Dermis microvascular lymphatic vessel endothelial cell (primary cell): ENCODE data around the gene KIRREL3. TPM values are rescaled to one million over a fixed set of nuclear protein-coding genes. Genes with fewer than 3 reads are reported as not detected.

Experiments
- DNase-seq, 2 donors: peaks; one replicate each; pipeline versions ENCODE4 v3.0.0 to v3.0.0-alpha.2; 2010; ENCODE audit warnings: low read depth in 2 of 2
- total RNA-seq: library from RNA; depleted of rRNA; stranded (reverse); fragments of >200 nt; gene quantifications from 2 replicates; pipeline ENCODE4 v1.2.1, GENCODE V29; 2014

KIRREL3 gene
- total RNA-seq, 1 donor from 2014 or later, result not detected

DNA sequence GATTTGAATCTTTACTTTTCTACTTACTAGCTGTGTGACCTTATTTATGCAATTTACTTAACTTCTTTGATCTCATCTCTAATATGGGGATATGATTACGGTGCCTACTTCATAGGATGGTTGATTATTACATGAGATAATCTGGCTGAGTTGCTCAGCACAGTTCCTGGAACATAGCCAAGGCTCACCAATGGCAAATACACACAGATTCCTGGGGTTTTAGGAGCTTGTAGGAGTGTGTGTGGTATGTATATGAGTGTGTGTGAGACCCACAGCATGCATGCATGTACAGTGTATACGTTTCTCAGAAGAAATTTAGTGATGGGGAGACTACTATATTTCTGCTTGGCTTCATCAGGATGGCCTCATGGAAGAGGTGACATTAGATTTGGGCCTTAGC, 256.9 kb downstream of the KIRREL3 start:
- DNase-seq, result no peak

DNA sequence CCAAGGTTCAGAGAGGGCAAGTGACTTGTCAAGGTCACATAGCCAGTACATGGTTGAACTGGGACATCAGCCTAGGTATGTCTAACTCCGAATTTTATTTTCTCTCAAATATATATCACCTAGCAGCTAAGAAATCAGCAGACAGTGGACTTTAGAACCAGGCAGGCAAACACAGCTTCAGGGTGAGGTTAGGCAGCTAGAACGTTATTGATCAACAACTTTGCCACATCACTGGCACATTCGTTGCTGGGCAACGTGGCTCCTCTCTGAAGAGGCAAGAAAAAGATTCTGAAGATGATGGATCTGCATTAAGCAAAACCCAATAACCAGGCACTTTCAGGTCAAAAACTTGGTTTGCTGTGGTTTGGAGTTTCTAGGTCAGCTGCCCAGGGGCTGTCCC, 258.0 kb downstream of the KIRREL3 start:
- no peak for DNase-seq

DNA sequence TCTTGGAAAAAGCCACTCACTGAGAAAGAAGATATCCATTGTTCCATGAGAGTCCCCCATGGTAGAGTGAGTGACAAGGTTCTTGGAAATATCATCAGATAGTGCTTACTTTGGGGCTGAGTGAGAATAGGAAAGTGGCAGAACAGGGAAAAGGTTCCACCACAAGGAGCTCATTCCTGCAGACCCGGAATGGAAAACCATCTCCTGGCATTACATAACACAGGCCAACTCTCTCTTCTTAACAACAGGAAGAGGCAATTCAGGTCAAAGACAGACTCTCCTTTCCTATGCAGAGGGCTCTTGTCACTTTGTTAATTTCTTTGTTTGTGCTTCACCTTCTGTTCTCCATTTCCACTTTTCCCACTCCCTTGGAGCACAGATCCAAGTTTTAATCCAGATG, 259.7 kb downstream of the KIRREL3 start:
- no peak for DNase-seq

DNA sequence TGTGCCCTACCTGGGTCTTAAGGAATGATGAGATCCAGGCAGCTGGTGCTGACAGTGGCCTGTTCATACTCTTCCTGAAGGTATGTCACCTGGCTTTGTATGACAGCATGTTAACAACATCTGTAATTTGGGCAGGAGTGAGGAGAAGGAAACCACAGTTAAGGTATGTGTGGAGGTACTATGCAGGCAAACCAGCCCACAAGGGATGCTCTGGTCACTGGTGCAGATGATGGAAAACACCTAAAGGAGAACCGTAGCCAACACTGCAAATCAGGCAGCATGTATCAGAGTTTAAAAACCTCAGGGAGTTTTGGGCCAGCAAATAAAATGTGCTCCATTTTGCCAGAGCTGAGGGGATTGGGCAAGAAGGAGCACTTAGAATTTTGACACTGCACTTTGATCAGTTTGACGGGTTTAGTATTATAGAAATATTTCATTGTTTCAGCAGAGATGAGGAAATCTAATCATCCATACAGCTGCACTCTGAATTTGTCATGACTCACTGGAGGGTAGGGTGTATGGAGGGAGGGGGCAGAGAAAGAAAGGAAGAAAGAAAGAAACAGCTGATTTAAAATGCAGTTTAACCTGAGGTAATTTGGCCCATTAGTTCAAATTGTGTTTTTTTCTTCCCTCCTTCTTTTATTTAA, 260.9 kb downstream of the KIRREL3 start:
- no peak for DNase-seq

DNA sequence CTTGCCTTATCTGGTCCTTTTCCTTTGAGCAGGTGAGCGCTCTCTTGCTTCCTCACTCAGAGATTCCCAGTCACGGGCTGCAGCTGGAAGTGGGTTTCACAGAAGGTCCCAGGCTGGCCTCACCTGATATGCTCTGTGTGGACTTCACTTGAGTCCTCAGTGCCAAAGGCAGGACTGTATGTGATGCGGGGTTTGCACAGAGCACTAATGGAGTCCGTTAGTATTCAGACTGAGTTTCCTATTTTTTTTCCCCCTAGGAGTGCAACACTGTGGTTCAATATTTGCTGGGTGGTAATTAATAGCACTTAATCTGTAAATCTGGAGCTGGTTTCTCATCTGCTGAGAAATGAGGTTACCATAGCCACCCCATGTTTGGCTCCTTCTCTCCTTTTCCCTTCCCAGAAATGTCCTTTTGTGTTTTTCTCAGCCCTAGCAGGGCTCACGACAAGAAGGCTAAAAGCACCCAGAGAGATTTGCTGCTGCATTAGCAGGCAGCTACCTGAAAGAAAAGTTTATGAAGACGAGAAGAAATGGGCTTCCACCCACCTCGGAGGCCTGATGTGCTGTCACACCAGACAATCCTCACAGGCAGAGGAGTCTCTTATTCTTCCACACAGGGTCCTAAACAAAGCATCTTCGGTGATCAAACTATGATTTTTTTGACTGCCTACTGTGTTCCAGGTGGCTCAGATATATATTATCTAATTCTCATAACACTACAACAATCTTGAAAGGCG, 262.1 kb downstream of the KIRREL3 start:
- no peak for DNase-seq

DNA sequence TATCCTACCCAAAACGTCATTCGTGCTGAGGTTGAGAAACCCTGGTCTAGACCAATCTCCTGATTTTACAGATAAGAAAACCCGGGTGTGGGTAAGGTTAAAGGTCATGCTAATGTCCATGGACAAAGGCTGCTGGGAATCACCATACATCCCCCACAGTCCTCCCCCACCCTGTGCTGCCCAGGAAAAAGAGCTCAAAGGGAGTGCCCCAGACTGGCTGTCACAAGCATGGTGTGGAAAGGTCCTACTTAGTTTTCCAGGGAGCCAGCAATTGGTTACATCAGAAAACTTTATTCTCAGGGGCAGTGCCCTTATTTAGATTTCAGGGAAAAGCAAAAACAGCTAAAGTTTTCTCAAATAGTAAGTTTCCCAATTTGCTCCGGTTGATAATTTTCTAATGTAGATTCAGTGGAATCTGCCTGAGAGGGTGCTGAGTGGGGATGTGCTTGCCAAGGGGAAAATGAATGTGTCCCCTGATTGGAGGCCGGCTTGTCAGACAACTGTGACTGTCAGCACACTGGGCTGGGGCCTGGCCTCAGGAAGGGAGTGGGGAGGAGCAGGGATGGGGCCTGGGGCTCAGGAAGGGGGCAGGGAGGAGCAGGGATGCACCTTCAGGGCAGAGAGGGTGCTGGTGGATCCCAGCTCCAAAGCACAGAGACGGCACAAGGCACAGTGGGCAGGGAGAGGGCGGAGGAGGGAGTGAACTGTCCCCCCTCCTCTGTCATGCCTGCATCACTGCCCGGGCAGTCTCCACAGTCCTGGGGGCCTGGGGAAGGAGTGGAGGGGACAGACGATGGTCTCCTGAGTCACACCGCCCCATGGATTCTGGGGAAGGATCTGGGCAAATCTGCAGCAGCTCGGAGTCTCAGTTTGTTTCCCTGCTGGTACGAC, 263.6 kb downstream of the KIRREL3 start:
- DNase-seq, result no peak

DNA sequence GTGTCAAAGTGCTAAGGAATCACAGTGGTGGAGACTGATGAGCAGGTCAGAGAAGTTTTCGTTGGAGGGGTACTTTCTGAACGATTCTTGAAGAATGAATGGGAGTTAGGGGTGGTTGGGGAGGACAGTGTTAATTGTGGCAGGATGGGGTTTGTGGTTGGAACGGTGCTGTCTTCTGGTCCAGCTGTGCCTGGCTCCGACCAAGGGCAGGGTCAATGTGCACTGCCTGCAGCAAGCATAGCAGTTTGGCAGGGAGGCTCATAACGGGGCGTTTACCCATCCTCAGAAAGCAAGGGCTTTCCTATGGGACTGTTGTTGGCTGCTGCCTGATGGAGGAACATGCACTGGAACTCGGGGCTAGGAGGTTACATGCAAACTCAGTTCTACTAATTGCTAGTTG, 265.8 kb downstream of the KIRREL3 start:
- no peak for DNase-seq

DNA sequence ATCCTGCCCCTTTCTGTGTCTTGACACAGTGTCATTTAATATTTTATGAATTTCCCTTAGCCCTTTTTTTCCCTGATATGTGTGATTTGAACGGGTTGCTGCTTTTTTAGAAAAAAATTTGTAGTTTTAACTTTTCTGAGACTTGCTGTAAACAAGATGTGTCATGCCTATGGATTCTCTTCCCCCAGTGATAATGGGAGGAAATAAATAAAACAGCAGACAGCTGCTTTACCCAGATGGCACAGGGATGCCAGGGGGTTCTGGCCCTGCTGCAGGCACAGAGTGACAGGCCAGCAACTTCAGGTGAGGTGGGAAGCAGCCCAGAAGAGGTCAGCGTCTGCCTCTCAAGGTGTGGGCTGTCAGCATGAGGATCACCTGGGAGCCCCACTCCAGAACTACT, 266.9 kb downstream of the KIRREL3 start:
- no peak for DNase-seq

DNA sequence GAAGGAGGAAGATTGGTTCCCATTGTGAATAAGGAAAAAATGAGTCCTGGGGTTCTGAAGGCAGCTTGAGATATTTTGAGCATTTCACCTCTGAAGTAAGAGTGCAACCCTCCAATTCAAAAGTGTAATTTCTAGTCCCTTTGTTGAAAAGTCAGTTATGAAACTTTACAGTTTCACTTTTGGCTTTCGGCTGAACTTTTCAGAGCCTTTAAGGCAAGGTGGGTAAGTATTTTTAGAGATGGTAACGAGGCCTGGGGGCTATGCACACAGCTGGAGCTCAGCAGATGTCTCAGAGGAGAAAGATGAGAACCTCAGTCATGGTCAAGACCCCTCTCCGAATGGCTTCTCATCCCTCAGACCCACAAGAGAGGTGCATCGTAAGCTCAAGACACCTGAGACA, 267.6 kb downstream of the KIRREL3 start:
- DNase-seq, result no peak

DNA sequence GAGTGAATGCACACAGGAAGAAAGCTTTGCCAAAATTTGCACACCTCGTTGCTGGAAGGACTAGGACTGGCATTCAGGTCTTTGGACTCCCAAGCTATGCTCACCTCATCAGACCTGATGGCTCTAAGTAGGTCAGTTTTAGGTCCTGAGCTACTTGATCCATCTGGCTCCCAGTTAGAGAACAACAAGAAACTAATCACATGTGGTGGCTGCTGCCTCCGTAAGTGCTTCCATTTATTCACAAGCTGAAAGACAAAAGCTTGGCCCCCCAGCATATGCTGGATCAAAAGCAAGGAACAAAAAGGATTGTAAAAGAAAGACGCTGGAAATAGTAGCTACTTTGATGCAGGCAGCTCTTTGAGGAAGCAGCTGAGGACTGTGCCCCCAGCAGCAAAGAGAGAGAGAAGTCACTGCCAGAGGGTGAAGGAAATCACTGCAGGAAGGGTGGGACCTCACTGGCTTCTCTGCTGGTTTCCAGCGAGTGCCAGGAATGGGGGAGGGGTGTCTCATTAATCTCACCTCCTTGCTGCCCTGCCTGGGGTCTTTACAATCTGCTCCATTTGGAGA, 268.9 kb downstream of the KIRREL3 start:
- no peak for DNase-seq

DNA sequence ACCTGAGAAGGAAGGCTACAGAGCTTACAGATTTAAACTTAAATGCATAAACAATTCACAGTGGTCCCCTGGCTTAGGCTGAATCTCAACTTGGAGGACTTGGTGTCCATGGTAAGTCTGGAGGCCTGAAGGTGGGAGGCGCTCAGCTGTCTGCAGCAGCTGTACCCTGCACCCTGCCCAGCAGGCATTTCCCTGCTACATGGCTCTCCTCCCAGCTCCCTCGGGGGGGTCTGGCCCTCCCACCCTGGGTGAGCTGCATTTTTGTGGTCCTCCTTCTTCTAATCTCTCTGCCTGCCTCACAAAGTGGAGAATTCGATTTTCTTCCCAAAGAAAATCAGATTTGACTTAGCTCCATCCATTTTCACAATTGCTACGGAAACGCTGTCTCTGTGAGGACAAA, 273.2 kb downstream of the KIRREL3 start:
- no peak for DNase-seq

DNA sequence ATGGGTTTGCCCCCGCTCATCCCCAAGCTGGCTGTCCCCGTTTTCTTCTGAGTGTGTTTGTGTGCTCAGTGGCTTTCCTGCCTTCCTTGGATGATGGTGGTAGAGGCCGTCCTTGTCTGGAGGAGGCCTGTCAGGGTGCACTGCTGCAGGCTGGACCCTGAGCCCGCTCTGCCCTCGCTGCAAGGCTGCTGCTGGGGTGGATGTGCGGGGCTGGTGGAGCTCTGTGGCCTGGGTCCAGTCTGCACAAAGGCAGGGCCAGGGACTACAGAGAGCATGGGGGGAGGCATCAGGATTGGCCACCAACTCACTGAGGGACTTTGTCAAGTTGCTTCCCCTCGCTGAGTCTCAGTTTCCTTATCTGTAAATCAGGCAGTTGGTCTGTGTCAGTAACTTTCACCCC, 275.0 kb downstream of the KIRREL3 start:
- DNase-seq, result no peak

DNA sequence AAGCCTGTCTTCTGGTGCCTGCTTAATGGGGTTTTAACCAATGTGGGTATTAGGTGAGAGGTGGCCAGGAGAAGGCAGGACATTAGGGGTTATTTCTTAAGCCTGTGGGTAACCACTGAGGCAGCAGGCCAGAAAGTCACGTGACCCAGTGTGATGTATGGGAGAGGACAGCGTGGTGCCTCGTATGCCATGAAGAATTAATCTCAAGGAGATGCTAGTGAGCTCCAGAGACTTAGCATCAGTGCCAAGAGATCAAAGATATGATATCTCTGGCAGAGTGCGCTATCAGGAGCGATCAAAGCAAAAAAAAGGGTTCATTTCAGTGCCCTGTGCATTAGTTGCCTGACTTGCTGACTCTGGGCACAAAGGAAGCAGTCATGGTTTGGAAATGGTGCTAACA, 275.5 kb downstream of the KIRREL3 start:
- no peak for DNase-seq

DNA sequence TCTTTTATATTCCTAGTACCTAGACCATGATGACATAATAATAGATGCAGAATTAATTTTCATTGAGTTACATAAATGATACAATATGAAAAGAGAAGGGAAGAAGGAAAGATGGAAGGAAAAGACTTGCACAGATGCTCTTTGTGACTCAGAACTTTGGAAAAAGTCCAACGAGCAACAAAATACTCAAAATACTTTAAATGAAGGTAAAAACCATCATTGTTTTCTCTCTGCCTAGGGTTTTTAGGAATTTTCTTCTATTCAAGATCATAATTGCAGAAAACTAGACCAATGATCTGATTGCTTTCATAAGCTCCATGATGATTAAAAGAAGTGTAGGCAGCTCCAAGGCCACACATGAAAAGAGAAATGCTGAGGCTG, 276.9 kb downstream of the KIRREL3 start:
- no peak for DNase-seq

DNA sequence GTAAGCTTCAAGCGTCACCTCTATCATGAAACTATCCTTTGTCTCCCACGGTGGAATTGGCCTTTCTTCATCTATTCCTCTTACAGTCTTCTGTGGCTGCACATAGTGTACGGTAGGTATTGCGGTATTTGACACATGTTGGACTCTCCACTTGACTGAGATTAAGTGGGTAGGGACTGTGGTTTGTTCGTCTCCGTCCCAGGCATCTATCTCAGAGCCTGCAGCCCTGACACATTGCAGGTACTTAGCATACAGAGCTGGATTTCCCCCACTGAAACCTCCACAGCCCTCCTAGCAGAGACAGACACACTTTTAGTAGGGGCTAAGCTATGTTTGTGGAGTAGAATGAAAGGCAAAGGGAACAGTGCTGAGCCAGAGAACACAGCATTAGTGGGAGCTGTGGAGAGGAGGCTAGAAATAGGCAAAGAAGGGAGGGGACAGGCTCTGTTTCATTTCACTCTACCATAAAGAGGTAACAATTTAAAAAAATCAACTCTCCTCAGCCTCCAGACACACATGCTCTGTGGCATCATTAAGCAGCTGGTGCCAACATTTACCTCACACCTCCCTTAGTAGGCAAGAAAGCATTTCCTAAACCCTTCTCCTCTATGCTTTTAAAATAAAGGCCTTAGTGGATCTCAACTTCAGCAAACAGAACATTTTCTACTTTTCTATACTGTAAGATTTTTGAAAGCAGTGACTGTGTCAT, 277.5 kb downstream of the KIRREL3 start:
- DNase-seq, result no peak

DNA sequence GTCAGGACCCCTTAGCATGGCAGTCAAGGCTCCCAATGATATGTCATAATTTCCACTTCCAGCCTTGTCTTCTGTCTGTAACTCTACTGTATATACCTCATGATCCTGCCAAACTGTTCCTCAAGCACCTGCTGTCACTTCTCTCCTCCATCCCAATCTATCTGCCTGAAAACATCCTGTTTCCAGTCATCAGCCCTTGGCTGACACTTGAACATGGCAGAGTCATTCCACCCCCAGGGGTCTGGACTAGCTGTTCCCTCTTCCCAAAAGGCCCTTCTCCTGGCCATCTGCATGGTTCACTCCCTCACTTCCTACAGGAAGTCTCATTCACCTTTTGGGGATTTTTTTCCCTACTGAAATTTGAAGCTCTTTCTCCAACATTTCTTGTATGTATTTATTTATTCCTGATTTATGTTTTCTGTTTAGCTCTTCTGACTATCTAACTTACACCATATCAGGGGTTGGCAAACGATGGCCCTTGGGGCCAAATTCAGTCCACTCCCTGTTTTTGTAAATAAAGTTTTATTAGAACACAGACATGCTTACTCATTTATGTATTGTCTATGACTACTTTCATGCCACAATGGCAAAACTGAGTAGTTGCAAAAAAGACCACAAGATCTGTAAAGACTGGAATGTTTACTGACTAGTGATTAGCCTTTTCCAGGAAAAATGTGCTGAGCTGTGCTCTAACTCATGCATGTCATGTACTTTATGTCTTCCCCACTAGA, 278.4 kb downstream of the KIRREL3 start:
- no peak for DNase-seq

DNA sequence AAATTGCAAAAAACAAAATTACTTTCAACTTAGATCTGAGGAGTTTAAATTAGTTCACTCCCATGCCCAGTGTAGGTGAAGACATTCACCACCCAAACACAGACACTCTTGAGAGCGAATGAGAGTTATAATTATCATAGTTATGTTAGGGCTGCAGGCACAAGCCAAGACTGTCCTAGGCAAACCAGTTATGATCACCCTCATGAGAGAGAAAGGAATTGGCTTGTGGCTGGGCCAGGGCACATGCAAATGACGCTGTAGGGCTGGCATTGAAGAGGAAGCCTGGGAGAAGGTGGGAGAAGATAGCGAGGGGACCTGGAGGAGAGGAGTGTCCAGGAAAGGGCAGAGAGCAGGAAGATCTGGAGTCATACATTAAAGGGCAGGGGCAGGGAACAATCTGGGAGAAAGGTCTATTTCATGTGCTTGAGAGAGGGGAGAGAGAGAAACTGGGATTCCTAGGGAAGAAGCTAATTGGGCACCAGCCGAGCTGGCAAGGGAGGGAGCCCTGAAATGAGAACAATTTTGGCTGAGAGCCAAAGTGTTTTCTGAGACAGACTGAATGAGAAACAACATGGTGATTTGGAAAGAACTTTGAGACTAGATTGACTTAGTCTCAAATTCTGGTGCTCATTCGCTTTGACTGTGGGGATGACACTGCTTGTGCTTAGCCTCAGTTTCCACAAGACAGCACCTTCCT, 279.9 kb downstream of the KIRREL3 start:
- no peak for DNase-seq

DNA sequence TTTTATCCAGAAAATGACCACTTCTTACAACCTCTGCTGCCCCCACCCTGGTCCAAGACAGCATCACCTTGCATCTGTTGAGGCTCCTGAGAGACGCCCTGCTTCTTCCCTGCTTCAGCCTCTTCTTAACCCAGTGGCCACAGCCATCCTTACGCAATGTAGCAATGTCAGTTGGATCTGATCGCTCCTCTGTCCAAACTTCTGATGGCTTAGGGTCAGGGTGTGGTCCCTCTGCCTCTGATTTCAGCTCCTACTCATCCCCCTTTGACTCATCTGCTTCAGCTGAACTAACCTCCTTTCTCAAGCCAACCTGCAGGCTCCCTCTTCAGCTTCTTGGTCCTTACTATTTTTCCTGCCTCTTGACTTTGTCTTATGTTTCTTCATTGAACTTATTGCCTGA, 280.8 kb downstream of the KIRREL3 start:
- DNase-seq, result no peak

DNA sequence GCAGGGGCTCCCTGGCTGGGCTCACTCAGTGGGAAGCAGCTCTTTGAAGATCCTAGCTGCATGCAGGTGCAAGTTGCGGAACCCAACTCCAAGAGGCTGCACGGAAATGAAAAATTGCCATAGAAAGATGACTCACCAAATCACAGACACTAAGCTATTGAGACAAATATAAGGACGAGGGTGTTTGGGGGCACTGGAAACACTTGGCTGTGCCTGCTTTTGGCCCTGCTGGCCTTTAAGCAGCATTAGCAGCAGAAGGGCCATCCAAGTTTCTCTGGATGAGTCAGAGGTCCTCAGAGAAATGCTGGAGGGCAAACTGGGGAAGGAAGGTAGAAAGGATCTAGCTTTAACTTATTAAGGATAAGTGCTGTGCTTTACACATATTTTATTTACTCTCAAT, 282.3 kb downstream of the KIRREL3 start:
- DNase-seq, result no peak

DNA sequence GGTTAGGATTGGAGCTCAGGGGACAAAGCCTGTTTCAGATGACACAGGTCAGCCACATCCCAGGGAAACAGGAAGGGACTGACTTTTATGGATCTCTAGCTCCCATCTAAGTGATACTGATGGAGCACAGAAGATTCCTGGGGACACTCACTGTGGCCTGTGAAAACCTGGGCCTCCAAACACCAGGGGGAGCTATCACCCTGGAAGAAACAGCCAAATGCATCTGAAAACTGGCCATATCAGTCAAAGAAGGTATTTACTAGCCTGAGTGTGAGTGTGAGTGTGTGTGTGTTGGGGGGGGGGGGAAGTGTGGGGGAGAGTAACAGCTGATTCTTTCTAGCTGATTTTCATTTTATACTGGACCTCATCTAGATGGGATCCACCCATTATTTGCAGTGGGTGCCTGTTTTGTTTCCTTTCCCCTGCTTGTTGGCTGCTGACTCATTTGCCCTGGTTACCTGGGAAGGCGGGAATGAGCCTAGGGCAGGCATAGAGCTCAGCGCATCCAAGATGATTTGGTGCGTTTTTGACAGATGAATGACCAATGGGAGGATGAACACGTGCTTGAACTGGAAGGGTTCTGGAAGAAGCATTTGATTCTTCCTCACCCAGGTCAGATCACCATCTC, 284.0 kb downstream of the KIRREL3 start:
- no peak for DNase-seq
